ENCODE results near the gene MRLN. TPM values are rescaled to one million over a fixed set of nuclear protein-coding genes. Genes with fewer than 3 reads are reported as not detected.

The MRLN gene
- total and polyA plus RNA-seq, 12 donors = not detected

GRCh38 chr10:59700709-59701108 is 52.5 kb downstream of the MRLN start:
- Histone ChIP-seq H3K4me3 (no peak overlapping the region), H3K27me3 (no peaks in the 10 kb centered on the region), H3K36me3 (no peaks in the 10 kb centered on the region), H3K27ac (no peak overlapping the region), H3K9me3 (no peaks in the 10 kb centered on the region), H3K4me1 (no peaks in the 10 kb centered on the region)
- DNase-seq (no peak), ATAC-seq (no peak)
- intact Hi-C loops (cut with DNase I) = loop anchor here in 1 of 10 donors (5.0 kb wide), 1 partner anchor 48 kb away; no protein-coding TSS in a partner anchor
- TF ChIP-seq CTCF (IDR thresholded peaks at IDR 0.05) = no peak
- 42 to 46% methylated on average over 4 of the region's 4 CpGs for WGBS, 2 donors

- H3K27ac ChIP-seq = no peak overlapping the region
- no peaks in the 10 kb centered on the region for H3K4me1 ChIP-seq
- no peak overlapping the region for H3K4me3 ChIP-seq
- WGBS, 2 donors = 72 to 87% methylated on average over 1 of the region's 1 CpG
- H3K27me3 ChIP-seq = no peaks in the 10 kb centered on the region
- ATAC-seq (no peak), DNase-seq (no peak)
- H3K9me3 ChIP-seq = no peaks in the 10 kb centered on the region
- H3K36me3 ChIP-seq = no peaks in the 10 kb centered on the region
- intact Hi-C loops (cut with DNase I) = no loop called here
- no peak for TF ChIP-seq CTCF (IDR thresholded peaks at IDR 0.05)
Measured at GRCh38 chr10:59698326-59698725, 54.9 kb downstream of the MRLN start.

- H3K27ac ChIP-seq = no peak overlapping the region
- H3K4me3 ChIP-seq = no peak overlapping the region
- WGBS, 2 donors = 68 to 83% methylated on average over 3 of the region's 3 CpGs
- intact Hi-C loops (cut with DNase I) = no loop called here
- no peaks in the 10 kb centered on the region for H3K4me1 ChIP-seq
- DNase-seq (no peak), ATAC-seq (no peak)
- H3K36me3 ChIP-seq = no peaks in the 10 kb centered on the region
- no peaks in the 10 kb centered on the region for H3K27me3 ChIP-seq
- no peaks in the 10 kb centered on the region for H3K9me3 ChIP-seq
- TF ChIP-seq CTCF (IDR thresholded peaks at IDR 0.05) = no peak
Measured at GRCh38 chr10:59695637-59696036, 57.6 kb downstream of the MRLN start.

GRCh38 chr10:59694936-59695335 is 58.3 kb downstream of the MRLN start:
- DNase-seq = no peak
- whole genome bisulfite sequencing, 2 donors = 92 to 93% methylated on average over 1 of the region's 1 CpG
- H3K4me1 ChIP-seq = no peaks in the 10 kb centered on the region
- H3K9me3 ChIP-seq = no peaks in the 10 kb centered on the region
- no peak for TF ChIP-seq CTCF (IDR thresholded peaks at IDR 0.05)
- intact Hi-C loops (cut with DNase I) = no loop called here
- no peak overlapping the region for H3K4me3 ChIP-seq
- no peak for ATAC-seq
- no peaks in the 10 kb centered on the region for H3K36me3 ChIP-seq
- no peaks in the 10 kb centered on the region for H3K27me3 ChIP-seq
- H3K27ac ChIP-seq = no peak overlapping the region
